ENCODE results near the gene TUG1. TPM values are rescaled to one million over a fixed set of nuclear protein-coding genes. Genes with fewer than 3 reads are reported as not detected.

Gene TUG1
- total RNA-seq, 1 experiment from 2014 or later, result 122 TPM

DNA sequence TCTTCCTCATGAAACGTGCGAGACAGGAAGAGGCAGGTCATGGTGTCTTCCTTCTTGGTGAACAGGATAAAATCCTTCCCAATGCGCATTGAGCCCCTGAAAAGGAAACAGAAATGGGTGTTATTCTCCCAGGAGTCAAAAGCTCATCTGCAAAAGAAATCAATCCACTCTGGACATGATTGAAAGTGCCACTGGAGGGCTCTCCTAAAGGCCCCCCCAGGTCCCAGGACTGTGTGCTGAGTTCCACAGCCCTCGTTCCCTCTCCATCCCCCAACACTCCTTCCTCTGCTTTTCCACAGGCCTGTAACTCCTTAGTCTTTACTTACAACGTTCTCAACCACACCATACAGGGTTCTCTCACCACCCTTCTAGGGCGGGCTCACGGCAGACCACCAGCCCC lies 22.7 kb upstream of the TUG1 start:
- Mint-ChIP-seq H3K27me3 (ENCODE audit: unreplicated experiment) (no peaks in the 10 kb centered on the region), H3K9me3 (ENCODE audit: low read depth, unreplicated experiment) (no peaks in the 10 kb centered on the region), H3K27ac (ENCODE audit: unreplicated experiment) (no peak overlapping the region), H3K4me3 (ENCODE audit: low read depth, unreplicated experiment) (no peak overlapping the region), H3K4me1 (ENCODE audit: low read depth, unreplicated experiment) (no peaks in the 10 kb centered on the region), H3K36me3 (ENCODE audit: insufficient read depth, unreplicated experiment) (peaks cover 56% of the 10 kb centered on the region)
- intact Hi-C loops (cut with micrococcal nuclease; ENCODE audit: unreplicated experiment), result loop anchor here (2.0 kb wide), 1 partner anchor 202 kb away; no protein-coding TSS in a partner anchor
- DNase-seq, result no peak
- TF ChIP-seq CTCF (IDR thresholded peaks at IDR 0.05; ENCODE audit: unreplicated experiment), result no peak
- CTCF ChIA-PET, result interaction anchor here (0.7 to 1.5 kb wide), 3 partner anchors 9 to 139 kb away, joined by 3 to 5 read pairs (median 3); partner anchors contain the start of gene SMTN
- no TSS peak for BruUV-seq (replicated peaks)

GRCh38 chr22:30947173-30947815 lies 21.8 kb upstream of the TUG1 start:
- intact Hi-C loops (cut with micrococcal nuclease; ENCODE audit: unreplicated experiment), result loop anchor here (2.0 kb wide), 1 partner anchor 202 kb away; no protein-coding TSS in a partner anchor
- H3K27me3 Mint-ChIP-seq (ENCODE audit: unreplicated experiment), result no peaks in the 10 kb centered on the region

DNA sequence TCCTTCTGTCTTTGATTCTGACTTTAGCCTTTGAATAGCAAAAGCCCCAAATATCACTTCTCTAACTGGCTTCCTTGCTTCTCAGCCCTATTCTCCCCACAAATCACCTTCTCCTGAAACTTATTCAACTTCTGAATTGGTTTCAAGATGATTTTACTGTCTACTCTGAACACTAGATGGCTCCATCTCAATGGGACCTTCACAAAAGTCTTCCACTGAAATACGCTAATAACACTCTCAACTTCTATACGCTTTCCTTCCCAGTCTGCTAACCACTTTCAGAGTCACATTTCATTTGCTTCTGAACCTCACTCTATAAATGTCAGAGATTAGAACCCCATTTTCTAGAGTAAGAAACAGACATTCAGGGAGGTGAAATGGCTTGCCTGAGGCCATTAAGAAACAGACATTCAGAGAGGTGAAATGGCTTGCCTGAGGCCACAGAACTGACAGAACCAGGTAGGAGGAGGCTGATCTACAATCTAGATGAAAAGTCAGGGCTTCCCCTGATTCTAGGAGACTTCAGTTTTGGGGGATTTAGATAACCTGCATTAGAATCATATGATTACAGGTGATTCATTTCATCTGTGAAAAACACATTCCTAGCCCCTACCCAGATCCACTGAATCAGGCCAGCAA lies 21.1 kb upstream of the TUG1 start:
- no peak for DNase-seq
- Mint-ChIP-seq H3K36me3 (ENCODE audit: insufficient read depth, unreplicated experiment) (peaks cover 43% of the 10 kb centered on the region), H3K27ac (ENCODE audit: unreplicated experiment) (no peak overlapping the region), H3K9me3 (ENCODE audit: low read depth, unreplicated experiment) (no peaks in the 10 kb centered on the region), H3K4me3 (ENCODE audit: low read depth, unreplicated experiment) (no peak overlapping the region), H3K27me3 (ENCODE audit: unreplicated experiment) (no peaks in the 10 kb centered on the region), H3K4me1 (ENCODE audit: low read depth, unreplicated experiment) (no peaks in the 10 kb centered on the region)
- no TSS peak for BruUV-seq (replicated peaks)
- intact Hi-C loops (cut with micrococcal nuclease; ENCODE audit: unreplicated experiment), result loop anchor here (1.0 to 2.0 kb wide), 2 partner anchors 133 to 201 kb away; partner anchors contain the start of gene SMTN
- TF ChIP-seq CTCF (IDR thresholded peaks at IDR 0.05; ENCODE audit: unreplicated experiment), result no peak
- CTCF ChIA-PET, result interaction anchor here (1.2 to 1.5 kb wide), 2 partner anchors 133 to 137 kb away, joined by 3 to 5 read pairs; partner anchors contain the start of gene SMTN

More at GRCh38 chr22:30947173-30947815, 21.8 kb upstream of the TUG1 start:
- Mint-ChIP-seq H3K9me3 (ENCODE audit: low read depth, unreplicated experiment) (no peaks in the 10 kb centered on the region), H3K27ac (ENCODE audit: unreplicated experiment) (no peak overlapping the region), H3K4me1 (ENCODE audit: low read depth, unreplicated experiment) (no peaks in the 10 kb centered on the region), H3K36me3 (ENCODE audit: insufficient read depth, unreplicated experiment) (peaks cover 48% of the 10 kb centered on the region), H3K4me3 (ENCODE audit: low read depth, unreplicated experiment) (no peak overlapping the region)
- CTCF ChIA-PET, result interaction anchor here (1.2 to 1.5 kb wide), 2 partner anchors 134 to 138 kb away, joined by 3 to 5 read pairs; partner anchors contain the start of gene SMTN
- DNase-seq, result no peak
- TF ChIP-seq CTCF (IDR thresholded peaks at IDR 0.05; ENCODE audit: unreplicated experiment), result no peak
- no TSS peak for BruUV-seq (replicated peaks)

GRCh38 chr22:30948930-30949342 lies 20.1 kb upstream of the TUG1 start:
- Mint-ChIP-seq H3K9me3 (ENCODE audit: low read depth, unreplicated experiment) (no peaks in the 10 kb centered on the region), H3K4me3 (ENCODE audit: low read depth, unreplicated experiment) (no peak overlapping the region), H3K4me1 (ENCODE audit: low read depth, unreplicated experiment) (no peaks in the 10 kb centered on the region), H3K27ac (ENCODE audit: unreplicated experiment) (no peak overlapping the region), H3K36me3 (ENCODE audit: insufficient read depth, unreplicated experiment) (peaks cover 35% of the 10 kb centered on the region), H3K27me3 (ENCODE audit: unreplicated experiment) (no peaks in the 10 kb centered on the region)
- CTCF ChIA-PET, result interaction anchor here (1.0 kb wide), 1 partner anchor 59 kb away, joined by 3 read pairs; no protein-coding TSS in a partner anchor
- TF ChIP-seq CTCF (IDR thresholded peaks at IDR 0.05; ENCODE audit: unreplicated experiment), result no peak
- no peak for DNase-seq
- intact Hi-C loops (cut with micrococcal nuclease; ENCODE audit: unreplicated experiment), result loop anchor here (1.0 kb wide), 1 partner anchor 132 kb away; the partner anchor contains the start of gene SMTN
- BruUV-seq (replicated peaks), result no TSS peak
